Eye (tissue), 1 donor: ENCODE measurements around the gene RFT1.

ENCODE experiments used
- DNase-seq: peaks from one replicate; pipeline ENCODE4 v3.0.0-alpha.2; 2015

Gene RFT1, protein sequence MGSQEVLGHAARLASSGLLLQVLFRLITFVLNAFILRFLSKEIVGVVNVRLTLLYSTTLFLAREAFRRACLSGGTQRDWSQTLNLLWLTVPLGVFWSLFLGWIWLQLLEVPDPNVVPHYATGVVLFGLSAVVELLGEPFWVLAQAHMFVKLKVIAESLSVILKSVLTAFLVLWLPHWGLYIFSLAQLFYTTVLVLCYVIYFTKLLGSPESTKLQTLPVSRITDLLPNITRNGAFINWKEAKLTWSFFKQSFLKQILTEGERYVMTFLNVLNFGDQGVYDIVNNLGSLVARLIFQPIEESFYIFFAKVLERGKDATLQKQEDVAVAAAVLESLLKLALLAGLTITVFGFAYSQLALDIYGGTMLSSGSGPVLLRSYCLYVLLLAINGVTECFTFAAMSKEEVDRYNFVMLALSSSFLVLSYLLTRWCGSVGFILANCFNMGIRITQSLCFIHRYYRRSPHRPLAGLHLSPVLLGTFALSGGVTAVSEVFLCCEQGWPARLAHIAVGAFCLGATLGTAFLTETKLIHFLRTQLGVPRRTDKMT

DNA sequence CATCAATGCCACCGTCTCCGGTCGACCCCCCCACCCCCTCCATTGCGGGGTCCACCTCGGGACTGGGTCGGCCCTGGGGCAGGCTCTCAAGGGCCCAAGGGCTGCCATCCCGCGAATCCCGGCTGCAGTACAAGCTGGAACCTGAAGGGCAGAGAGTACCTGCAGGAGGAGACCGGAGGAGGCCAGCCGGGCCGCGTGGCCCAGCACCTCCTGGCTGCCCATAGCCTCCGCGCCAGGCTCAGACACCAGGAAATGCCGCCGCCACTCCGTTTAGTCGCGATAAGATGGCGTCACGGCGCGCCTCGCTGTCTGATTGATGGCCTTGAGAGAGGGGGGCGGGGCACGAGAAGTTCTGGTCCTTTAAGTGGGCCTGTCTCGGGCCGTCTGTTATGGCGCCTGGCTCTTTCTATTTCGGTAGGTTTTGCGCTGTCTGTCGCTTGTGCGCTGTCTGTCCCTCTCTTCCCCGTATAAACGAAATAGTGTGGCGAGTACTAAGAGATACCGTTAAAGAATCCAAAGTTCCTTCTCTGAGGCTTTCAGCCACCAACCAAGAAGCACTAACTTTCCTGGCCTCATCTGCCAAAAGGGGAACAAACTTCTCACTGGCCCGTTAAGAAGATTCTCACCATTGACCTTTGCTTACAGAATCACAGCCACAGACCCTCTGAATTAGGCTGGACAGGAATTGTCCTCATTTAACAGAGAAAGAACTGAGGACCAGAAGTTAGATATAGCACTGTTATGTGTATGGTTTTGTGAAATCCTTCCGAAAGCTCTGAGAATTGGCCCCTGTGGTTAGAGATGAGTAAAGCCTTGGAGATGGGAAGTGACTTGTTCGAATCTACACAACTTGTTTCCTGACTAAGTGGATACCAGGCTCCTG is at the start of gene RFT1:
Gene RFT1 (minus strand): TSS at position 257 of the 883 bp plus-strand sequence. CDS start 35 bp downstream, at position 222.
- peak; percentile 99 for DNase-seq

DNA sequence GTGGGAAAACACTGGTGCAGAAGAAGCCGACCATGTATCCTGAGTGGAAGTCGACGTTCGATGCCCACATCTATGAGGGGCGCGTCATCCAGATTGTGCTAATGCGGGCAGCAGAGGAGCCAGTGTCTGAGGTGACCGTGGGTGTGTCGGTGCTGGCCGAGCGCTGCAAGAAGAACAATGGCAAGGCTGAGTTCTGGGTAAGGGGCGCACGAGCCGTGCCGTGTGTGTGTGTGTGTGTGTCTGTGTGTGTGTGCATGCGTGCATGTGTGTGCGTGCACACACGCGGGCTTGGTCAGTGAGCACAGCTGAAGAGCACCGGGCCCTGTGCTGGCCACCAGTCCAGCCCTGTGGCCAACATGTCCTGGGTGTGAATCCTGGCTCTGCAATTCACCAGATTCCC is 49.3 kb upstream of the RFT1 start:
- no peak for DNase-seq

DNA sequence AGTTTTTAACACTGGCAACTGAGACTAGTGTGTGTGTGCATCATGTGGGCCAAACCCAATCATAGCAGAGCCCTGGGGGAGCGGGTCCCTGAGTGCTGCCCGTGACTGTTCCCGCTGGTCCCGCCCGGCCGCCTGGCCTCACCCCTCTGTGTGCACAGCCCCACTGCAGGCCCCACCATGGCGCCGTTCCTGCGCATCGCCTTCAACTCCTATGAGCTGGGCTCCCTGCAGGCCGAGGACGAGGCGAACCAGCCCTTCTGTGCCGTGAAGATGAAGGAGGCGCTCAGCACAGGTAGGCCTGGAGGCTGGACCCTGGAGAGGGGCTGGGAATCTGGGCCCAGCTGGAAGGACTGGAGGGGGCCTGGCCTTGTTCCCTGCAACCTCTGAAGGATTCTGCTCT is 48.0 kb upstream of the RFT1 start:
- no peak for DNase-seq

DNA sequence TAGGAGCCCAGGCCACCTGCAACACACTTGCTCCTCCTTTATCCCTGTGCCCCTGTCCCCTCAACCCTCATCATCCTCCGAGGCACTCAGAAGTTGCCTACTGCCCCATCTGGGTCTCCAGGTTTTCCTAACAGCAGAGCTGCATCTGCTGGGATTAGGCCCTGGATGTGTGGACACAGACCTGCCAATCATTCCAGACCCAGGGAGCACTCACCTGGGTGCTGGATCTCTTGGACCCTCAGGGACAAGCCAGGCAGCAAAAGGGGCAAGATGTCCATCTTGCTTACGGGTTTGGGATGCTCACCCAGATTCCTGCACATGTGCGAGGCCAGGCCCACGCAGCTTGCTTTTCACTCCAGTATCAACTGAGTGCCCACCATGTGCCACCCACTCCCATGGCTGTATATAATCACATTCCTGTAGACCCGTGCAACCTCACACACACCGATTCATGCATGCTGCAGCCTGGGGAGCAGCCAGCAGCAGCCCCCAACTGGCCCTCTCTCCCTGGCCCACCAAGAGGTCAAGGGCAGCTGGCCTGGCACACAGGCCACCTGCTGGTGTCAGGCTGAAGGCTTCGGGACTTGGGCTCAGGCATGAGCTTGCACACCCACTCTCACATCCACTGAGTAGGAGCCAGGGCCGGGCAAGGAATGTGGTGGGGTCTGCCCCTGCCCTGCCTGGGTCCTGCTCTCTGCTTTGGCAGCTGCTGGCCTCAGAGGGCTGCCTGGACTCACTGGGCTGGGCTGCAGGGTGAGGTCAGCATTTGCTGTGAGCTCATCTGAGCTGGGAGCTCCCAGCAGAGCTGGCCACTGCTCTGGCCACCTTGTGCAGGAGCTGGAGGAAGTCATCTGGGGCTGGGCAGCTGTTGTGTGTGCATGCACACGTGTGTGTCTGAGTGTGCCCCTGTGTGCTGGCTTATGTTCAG is 45.6 kb upstream of the RFT1 start:
- DNase-seq: no peak

DNA sequence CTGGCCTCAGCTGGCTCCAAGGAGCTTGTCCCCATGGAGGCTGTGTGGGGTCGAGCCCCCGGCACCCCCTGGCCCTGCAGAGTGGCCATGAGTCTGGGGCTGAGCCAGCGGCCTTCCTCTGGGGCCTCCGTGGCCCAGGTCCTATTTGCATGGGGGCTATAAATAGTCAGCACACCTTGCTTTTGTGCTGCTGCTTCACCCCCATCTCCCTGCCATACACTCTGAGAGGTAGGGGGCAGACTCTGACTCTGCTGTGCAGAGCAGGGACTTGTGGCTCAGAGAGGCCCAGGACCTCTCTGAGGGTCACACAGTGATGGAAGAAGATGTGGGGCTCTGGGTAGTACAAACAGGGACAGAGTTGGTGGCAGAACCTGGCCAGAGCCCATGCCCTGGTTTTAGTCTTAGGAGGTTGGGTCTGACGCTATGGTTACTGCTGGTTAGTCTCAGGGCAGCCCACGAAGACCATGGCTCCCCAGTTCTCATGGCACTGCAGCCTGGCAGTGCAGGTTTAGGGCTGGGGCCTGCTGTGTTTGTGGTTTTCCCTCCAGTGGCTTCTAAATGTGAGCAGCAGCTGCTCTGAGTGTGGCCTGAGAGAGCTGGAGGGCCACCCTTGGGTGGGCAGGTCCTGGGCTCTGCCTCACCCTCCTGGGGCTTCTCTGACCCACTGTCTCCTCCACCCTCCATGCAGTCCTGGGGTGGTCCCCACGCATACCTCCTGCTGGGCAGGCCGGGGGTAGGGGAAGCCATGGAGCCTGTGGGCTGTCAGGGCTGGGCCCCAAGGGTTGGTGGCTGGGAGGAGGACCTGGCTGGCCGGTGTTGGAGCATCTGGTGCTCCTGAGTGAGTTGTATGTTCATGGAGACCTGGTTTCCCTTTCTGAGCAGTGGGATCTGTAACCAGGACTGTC is 44.4 kb upstream of the RFT1 start:
- no peak for DNase-seq

DNA sequence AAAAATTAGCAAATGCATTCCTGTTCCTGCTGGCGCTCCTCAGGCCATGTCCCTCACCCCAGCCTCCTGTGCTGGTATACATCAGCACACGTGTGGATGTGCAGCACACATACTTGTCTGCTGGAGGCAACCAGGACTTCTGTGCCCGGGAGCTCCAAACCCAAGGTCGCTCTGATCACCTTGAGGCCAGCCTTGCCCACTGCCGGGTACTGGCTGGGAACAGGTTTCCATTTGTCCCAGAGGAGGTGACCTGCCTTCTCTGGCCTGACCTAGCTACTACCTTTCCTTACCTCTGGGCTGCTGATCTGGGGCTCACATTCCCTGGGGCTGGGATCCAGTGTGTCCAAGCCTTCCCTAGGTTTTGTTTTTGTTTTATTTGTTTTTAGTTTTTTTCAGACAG is 42.9 kb upstream of the RFT1 start:
- no peak for DNase-seq

DNA sequence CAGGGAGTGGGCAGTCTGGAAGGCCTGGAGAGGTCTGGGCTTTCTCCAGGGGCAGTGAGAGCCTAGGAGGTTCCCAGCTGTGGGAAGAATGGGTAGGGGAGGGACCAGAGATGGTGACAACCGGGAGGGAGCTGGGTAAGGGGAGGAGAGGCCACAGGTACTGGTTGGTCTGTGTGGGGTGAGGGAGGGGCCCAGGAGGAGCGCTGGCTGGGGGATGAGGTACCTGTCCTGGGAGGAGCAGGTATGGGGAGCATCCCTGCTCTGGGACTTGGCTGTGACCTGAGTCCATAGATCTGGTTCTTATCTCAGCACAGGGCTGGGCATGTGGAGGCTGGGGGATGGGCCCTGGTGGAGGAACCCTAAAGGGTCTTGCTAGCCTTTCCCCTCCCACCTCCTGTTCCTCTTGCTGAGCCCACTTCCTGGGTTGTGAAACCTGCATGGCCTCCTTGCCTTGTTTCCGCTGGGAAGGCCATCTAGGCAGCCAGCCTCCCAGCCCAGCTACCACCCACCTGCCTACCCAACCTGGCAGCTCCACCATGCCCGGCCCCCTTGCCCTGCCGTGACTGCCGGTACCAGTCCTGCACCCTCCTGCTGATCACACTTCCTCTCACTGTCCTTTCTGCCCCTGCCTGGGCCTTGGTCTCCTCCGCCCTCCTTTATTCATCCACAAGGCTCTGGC is 41.7 kb upstream of the RFT1 start:
- DNase-seq: no peak

DNA sequence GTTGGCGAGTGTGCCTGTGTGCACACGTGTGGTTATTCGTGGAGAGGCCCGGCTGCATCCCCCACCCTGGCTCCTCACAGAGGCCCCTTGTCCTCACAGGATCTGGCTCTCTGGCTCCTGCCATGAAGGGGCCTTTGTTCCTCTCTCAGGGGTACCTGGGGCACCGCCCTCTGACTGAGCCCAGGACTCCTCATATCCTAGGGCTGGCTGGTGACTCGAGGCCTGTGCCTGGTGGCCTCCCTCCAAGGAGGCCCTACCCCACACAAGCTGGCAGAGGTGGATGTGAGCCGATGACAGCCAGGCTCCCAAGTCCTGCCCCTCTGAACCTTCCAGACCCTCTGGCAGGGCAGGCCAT is 40.8 kb upstream of the RFT1 start:
- DNase-seq: peak; percentile 10

DNA sequence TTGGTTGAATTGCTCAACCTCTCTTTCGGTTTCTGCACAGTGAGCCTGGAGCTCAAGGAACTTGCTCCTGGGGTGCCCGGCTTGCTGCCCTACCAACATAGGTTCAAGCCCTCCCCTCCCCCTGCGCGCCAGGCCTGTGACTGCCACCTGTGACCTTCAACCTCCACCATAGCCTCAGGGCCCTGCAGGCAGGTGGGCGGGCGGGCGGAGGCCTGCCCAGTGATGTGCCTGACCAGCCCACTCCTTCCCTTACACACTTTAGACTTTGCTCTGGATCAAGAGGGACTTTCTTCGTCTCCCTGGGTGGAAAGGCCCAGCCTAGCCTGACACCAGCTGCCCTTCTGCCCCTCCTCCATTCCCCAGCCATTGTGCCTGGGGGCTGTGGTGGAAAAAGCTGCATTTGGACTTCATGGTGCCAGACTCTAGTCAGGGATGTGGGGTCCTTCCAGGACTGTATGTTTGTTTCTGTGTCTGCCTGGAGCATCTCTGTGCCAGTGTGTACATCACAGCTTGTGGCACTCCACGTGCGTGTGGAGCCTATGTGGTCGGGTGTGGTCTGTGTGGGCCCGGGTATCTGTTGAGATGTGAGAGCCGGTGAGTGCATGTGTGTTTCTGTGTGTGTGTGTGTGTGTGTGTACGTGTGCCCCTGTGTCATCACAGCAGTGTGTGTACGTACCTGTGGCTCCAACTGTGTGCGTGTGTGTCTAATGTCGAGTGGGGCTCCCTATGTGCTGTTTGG is 40.3 kb upstream of the RFT1 start:
- DNase-seq: no peak

DNA sequence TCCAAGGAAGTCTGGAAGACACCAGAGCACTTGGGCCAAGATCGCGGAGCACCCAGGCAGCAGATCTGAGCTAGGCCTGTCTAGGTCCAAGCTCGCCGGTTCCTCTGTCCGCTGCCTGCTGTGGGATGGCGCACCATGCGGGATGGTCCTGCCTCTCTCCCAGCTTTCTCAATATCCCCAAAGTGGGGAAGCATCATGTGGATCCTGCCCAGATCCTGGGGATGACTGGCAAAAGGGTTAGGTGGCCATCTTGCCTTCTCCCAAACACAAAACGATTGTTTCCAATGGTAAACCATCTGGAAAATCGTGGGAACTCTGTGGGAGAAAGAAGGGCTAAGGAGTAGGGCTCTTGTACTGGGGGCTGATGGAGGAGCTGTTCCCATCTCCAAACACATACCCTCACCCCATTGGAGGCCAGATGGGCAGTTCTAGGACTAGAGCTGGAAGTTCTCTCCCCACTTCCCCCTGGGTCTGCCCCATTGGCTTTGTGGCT is 39.6 kb upstream of the RFT1 start:
- DNase-seq: no peak

DNA sequence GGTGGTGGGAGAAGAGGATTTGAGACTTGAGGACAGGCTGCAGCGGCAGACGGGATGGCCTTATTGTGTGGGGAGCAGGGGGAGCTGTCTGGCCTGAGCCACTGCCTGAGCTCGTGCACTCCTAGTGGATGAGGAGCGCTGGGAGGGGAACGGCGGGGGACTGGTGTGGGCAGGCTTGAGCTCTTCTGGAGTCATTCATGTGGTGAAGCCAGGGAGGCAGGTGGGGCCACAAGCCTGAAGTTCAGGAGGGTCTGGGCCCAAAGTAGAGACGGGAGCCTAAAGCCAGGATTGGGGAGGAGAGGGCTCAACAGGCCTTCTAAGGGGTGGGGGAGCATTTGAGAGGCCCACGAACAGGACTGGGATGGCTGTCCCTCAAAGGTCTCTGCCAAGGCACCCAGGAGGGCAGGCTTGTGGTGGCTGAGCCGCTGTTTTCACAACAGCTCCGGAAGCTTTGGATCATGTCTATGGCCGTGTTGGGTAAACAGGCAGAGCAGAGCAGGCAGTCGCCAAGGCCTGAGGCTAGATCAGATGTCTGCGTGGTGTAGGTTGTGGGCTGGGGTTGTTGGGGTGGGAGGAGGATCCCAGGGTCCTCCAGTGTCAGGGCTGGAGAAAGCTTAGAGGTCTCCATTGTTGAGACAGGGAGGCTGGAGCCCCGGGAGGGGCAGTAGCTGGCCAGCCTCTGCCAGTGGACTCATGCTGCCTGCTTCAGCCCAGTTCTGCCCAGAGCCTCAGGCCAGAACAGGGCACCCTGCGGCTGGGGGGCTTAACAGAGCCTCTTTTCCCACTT is 39.0 kb upstream of the RFT1 start:
- DNase-seq: peak; percentile 48

DNA sequence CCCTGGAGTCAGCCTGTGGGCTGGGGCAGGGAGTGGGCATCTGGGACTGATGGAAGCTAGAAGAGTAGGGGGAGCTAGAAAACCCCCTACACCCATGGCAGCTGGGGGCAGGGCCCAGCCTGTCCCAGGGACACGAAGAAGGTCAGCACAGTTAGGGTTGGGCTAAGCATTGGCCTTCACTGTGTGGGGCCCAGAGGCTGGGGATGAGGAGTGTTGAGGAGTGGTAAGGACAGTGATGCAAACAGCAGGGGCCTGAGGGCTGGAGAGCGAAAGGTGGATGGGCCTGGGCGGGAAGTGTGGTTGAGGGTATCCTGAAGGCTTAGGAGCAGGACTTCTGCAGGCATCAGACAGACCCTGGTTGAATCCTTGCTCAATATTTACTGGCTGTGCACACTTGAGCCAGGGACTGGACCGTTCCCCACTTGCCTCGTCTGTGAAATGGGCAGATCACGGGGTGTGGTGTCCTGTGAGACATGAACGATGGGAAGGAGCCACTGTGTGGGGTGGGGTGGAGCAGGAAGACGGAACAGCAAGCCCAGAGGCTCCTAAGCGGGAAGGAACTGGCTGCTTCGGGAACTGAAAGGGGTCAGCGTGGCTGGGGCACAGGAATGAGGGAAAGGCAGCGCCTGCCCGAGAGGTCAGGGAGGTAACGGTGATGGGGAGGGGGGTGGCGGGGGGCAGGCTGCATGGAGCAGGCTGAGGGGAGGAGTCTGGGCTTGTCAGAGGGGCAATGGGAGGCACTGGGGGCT is 38.1 kb upstream of the RFT1 start:
- peak; percentile 7 for DNase-seq

DNA sequence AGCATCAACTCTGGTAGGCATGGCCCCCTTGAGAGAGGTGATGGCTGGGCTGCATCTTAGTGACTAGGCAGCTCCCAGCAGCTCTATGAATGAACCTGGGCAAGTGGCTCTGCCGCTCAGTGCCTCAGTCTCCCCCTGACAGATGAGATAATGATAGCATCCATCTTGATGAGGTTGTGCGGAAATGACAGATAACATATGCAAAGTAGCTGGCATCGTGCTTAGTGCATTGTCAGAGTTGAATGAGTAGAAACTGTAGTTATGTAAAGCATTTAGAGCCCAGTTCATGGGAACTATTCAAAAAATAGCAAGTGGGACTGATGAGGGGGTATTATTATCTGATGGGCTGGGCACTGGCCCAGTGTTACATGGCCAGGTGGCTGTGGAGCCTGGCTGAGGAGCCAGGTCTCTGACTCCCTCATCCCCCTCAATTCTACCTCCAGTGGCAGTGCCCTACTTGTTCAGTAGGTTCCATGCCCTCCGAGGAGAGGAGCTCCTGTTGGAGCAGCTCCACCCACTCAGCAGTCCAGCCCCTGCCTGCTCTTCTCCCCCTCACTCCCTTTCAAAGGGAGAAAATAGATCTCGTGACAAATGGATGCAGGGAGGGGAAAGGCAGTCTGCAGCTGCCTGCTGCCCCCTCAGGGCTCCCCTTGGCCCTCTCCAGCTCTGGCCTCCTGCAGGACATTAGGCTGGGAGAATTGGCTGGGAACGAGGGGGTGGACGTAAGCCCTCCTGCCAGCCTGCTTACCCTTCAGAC is 37.4 kb upstream of the RFT1 start:
- peak; percentile 25 for DNase-seq

DNA sequence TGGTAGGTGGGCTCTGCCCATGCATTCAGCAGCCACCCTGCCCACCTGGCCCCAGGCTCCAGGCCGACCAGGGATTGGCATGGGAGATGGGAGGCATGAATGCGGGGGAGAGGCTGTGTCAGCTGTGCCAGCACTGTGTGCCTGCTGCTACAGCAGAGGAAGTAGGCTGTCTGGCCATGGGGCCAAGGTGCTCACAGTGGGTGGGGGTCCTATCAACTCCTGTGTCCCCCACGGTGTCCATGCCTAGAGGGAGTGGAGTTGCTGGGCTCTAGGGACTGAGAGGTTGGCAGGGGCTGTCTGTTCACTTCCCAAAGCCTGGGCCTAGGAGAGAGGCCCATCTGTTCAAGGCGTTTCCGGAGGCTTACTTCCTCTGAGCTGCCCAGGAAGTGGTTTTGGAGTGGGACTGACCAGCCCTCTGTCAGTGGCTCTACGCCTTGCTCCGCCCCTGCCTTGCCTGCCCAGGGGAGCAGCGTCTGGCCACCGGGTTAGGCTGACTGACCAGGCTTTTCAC is 36.6 kb upstream of the RFT1 start:
- DNase-seq: peak; percentile 5

DNA sequence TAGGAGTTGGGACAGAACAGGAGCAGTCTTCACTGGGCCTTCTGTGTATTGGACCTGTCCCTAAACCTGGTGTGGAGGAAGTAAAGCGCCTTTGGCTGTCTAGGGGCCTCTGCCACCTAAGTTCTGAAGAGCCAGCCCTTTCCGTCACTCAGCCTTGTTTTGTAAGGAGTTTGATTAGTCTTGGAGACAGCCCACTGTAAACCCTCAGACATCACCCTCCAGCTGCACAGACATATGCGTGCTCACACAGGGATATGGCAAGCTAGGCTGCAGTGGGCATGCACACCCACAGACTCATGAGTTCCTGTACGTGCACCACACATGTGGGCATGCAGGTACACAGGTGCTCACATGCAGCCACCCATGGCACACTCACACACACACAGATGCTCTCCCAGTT is 36.0 kb upstream of the RFT1 start:
- no peak for DNase-seq

DNA sequence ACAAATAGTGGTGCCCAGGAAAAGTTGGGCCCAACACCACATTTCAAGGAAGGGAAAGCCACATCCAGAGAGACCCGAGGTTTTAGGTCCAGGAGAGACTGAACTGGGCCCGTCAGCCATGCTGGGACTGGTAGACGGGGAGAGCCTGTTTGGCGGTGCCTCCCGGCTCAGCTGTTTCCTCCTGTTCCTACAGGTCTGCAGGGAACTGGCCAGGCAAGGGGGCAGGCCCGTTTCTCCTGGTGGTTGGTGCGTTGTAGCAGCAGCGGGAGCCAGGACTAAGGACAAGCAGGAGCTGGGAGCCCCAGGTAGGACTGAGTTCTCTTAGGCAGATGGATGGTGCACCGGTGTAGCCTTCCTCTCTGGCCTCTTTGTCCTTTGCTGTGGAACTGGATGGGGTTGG is 34.7 kb upstream of the RFT1 start:
- DNase-seq: no peak
